ENCODE measurements around the gene TMEFF2.

DNA sequence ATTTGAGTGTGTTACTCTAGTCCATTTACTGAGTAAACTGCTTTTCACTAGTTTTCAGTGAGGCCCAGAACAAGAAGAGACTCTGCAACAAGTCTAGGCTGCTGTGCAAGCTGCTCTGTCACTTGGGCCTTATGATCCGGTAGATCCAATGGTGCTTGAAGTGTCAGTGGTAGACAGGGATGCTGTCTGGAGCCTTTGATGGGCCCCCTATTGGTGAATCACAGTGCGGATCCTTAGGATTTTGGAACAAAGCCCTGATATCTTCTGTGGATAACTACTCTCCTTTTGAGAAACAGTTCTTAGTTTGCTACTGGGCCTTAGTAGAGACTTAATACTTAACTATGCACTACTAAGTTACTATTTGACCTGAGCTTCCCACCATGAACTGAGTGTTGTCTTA lies 150.2 kb downstream of the TMEFF2 start:
- no peak for TF ChIP-seq EZH2phosphoT487 (conservative IDR thresholded peaks at IDR 0.05; ENCODE audit: low read length)
- TF ChIP-seq, protein P1, sequence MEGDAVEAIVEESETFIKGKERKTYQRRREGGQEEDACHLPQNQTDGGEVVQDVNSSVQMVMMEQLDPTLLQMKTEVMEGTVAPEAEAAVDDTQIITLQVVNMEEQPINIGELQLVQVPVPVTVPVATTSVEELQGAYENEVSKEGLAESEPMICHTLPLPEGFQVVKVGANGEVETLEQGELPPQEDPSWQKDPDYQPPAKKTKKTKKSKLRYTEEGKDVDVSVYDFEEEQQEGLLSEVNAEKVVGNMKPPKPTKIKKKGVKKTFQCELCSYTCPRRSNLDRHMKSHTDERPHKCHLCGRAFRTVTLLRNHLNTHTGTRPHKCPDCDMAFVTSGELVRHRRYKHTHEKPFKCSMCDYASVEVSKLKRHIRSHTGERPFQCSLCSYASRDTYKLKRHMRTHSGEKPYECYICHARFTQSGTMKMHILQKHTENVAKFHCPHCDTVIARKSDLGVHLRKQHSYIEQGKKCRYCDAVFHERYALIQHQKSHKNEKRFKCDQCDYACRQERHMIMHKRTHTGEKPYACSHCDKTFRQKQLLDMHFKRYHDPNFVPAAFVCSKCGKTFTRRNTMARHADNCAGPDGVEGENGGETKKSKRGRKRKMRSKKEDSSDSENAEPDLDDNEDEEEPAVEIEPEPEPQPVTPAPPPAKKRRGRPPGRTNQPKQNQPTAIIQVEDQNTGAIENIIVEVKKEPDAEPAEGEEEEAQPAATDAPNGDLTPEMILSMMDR (IDR thresholded peaks at IDR 0.05; ENCODE audit: insufficient read depth, low read length, poor library complexity, severe bottlenecking) = no peak

All from SU-DHL-6 (cell line).